Measurements from ENCODE around the gene PPP1R37. TPM values are rescaled to one million over a fixed set of nuclear protein-coding genes. Genes with fewer than 3 reads are reported as not detected.

Gene PPP1R37
- total RNA-seq, 1 experiment from 2014 or later, result 25.1 TPM

DNA sequence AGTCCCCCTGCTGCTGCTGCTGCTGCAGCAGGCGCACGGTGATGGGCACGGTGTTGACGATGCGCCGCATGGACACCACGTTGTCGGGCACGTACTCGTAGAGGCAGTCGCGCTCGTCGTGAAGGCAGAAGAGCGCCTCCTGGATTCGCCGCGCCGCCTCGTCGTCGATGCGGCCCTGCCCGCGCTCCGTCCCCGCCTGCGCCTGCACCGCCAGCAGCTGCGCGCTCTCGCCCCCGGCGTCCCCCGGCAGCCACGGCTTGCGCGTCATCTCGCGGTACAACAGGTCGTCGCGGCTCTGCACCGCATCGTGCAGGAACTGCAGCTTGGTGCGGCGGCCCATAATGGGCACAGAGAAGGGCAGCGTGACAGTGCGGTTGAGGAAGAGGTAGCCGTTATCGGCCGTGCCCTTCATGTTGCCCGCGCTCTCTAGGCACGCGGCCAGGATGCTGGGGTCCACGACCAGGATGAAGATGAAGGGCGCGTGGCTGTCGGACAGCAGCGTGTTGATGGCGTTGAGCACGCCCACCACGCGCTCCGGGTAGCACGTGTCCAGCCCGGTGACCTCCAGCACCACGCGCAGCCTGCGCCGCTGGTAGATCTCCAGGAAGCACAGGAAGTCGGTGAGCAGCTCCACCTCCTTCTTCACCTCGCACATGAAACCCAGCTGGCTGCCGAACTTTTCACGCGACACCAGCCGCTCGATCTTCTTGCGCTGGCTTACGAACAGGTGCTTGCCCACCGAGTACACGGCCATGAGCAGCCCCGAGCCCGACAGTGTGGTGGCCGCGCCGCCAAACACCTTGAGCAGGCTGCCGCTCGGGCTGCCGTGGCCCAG is 59.7 kb downstream of the PPP1R37 start:
- no peak for DNase-seq (ENCODE audit: low spot score)

DNA sequence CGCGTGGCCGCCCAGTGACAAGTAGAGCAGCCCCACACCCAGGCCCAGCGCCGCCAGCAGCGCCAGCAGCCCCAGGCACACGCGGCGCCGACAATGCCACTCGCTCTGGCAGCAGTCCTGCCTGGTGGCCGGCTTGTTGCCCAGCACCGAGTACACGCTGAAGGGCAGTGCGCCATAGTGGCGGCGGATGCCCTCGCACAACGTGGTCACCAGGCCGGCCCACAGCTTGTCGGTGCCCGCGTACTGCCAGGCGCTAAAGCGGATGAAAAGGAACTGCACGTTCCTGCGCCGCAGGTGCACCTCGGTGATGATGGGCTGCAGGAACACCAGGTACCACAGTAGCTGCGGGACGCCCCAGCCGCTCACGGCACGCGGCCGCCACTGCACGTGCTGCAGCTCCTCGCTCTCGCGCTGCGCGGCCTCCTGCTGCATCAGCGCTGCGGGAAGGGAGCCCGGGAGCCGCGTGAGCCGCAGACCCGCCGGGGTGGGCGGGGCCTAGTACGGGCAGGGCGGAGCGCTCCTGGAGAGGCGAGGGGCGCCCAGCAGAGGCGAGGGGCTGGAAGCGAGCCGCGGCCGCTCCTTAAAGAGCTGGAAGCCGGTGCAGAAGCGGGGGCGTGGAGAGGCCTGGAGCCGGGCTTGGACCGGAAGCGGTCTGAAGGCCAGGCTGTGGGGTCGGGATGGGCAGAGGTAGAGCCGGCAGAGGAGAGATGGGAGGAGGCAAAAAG is 60.5 kb downstream of the PPP1R37 start:
- DNase-seq (ENCODE audit: low spot score), result no peak

DNA sequence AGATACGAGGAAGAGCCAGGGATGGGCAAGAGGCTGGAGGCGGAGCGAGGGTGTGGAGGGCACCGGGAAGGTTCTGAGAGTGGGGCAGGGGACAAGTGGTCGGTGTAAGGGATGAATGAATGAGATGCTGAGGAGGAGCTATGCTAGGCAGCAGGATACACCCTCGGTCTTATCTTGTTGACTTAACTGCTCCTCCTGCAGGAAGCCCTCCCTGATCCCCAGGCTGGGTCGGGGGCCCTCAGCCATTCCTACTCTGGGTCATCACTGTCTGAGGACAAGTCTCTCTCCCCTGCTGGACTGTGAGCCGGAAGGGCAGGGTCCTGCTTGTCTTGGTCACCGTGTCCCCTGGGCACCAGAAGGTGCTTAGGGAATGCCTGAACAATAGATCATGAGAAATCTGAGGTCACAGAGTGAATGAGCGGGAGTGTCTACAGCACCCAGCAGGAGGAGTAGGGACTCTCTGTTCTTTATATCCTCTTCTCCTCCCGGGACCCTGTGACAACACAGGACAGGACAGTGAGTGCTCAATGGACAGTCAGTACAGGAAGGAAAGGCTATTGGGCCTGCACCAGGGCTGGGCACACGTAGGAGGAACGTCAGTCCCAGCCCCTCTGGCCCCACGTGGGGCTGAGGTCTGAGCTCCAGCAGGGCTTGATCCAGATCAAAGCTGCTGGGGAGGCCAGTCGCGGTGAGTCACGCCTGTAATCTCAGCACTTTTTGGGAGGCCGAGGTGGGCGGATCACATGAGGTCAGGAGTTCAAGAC is 61.3 kb downstream of the PPP1R37 start:
- DNase-seq (ENCODE audit: low spot score), result peak; percentile 78

DNA sequence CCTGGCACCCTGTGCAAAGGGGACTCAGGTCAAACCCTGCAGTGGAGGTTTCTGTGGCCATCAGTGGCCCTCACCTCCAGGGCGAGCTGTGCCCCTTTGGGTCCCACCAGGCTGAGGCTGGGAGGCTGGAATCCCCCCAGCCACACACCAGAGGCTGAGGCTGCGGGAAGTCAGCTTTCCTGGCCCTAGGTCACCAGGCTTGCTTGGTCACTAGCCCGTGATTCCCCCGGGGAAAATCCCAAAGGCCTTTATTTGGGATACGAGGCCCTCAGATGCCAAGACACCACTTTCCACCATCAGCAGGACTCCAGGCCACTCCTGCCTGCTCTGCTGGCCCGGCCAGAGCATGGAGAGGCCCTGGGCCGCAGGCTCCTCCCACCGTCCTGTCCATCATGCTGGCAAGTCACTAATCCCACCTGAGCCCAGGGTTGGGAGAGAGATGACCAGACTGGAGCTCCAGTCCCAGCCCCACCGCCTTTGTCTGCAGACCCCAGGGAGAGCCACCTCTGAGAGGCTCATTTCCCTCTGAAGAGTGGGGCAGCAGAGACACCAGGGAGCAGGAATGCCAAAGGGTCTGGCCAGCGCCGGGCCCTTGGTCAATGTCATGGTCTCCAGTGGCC is 63.1 kb downstream of the PPP1R37 start:
- no peak for DNase-seq (ENCODE audit: low spot score)

DNA sequence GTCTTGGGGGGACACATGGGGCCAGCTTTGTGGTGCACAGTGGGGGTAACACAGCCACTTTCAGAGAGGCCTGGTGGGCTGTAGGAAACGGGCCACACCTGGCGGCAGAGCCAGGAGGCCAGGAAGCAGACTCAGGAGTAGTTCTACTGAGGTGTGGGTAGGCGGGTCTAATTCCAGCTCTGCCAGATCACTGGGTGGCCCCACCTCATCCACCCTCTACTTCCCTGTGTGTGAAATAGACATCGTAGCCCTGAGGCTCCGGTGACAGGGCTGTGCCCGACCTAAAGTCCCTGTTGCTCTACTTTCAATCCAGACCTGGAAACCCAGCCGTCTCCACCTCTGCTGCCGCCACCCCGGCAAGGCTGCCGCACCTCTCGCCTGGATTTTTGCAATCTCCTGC is 63.8 kb downstream of the PPP1R37 start:
- no peak for DNase-seq (ENCODE audit: low spot score)

DNA sequence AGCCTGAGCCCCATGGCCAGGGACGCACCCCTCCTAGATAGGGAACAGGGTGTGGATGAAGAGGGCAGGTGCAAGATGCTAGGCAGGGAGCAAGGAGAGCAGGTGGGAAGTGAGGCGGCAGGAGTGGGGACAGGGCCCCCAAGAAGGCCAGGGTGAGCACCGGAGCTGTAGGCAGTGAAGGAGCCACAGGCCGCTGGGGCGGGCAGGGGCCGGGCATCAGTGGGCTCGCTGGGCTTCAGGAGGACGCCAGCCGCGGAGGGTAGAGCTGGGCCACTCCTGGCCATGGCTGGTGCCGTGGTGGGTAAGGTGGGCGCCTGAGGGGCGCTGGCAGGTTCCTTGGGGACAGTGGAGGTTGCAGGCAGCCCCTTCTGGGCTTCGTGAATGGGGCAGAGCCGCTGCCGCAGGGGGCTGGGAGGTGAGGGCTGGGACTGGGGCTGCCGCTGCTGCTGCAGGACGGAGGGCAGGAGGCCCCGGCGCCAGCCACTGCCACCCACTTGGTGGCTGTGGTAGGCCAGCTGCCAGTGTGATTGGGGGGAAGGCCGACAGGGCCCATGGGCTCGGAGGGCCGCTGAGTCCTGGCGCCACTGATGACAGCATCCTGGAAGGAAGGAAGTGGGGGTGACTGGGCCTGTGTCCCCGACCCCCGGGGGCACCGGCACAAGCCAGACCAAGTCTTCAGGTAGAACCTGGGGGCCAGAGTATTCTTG is 65.7 kb downstream of the PPP1R37 start:
- no peak for DNase-seq (ENCODE audit: low spot score)

DNA sequence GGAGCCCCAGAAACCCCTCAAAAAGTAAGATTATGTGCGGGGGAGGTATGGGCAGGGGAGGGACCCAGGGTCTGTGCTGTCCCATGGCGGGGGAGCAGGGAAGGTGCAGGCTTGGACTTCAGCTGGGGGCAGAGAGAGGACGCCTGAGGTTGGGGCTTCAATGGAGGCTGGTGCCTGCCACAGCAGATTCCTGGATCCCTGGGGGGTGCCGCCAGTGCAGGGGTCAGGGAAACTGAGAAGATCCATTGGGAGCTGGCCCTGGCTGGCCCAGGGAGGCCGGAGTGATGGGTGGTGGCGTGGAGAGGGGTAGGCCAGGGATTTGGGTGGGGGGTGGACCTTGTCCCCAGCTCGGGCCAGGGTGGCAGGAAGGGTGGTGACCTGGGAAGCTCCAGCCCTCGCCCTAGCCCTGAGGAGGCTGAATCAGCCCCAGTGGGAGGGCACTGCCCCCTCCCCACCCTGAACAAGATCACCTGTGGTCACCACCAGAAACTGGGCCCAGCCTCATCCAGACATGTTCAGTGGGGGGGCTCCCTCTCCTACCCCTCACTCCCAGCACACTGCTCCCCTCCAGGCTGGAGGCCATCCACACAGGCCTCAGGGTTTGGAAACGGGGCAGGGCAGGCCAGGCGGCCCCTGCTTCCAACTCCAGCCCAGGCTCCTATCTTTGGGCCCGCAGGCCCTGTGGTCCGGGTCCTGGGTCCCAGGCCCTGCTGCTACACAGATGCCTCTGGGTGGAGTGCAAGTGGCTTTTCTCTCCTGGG is 66.4 kb downstream of the PPP1R37 start:
- no peak for DNase-seq (ENCODE audit: low spot score)

DNA sequence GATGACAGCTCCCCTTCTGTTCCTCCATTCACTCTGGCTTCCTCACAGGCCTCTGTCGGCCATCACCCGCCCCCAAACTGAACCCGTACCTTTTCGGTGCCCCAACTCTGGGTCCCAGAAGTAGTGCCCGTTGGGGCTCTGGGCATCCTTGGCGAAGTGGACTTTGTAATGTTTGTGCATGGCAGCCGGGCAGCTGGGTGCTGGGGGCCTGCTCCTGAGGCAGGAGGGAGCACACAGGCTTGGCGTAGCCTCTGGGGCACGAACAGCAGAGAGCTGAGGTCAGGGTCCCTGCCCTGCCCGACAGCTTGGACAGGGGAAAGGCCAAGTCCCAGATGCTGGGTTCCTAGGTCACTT is 67.0 kb downstream of the PPP1R37 start:
- no peak for DNase-seq (ENCODE audit: low spot score)

DNA sequence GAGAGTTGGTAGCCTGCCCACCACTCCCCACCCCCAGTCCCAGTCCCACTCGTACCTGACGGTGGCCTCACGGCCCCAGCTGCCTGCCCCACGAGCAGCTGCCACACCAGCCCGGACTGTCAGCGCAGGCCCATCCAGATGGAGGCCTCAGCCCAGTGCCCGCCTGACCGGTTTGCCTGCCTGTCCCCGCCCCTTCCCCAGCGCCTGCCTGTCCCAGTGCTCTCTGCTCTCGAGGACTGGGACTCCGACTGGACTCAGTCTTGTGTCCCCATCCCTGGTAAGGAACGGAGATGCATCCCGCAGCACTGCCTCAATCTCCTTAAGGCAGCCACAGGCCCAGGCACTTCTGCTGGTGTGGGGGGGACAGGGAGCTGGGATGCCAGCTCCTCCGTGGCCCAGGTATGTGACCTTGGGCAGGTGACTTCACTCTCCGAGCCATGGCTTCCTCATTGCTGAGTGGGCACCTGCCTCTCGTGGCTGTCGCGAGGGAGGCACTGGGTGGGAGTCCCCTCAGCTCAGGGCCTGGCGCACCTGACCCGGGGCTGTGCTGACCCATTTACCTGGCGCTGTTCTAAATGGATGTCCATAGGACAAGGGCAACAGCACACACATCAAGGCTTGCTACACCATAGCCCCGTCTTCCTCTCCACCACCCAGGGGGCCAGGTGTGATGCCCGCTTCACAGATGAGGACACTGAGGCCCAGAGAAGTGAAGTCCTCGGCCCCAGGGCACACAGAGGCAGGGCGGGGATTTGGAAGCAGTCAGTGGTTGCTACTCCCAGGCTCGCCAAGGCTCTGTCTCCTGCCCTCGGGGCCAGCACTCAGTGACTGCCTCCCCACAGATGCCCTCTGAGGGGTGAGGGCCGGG is 68.1 kb downstream of the PPP1R37 start, which contains the start of gene NKPD1:
NKPD1 (minus strand) TSS at position 113 of the 868 bp plus-strand sequence. CDS start 832 bp downstream, outside the sequence.
- no peak for DNase-seq (ENCODE audit: low spot score)

DNA sequence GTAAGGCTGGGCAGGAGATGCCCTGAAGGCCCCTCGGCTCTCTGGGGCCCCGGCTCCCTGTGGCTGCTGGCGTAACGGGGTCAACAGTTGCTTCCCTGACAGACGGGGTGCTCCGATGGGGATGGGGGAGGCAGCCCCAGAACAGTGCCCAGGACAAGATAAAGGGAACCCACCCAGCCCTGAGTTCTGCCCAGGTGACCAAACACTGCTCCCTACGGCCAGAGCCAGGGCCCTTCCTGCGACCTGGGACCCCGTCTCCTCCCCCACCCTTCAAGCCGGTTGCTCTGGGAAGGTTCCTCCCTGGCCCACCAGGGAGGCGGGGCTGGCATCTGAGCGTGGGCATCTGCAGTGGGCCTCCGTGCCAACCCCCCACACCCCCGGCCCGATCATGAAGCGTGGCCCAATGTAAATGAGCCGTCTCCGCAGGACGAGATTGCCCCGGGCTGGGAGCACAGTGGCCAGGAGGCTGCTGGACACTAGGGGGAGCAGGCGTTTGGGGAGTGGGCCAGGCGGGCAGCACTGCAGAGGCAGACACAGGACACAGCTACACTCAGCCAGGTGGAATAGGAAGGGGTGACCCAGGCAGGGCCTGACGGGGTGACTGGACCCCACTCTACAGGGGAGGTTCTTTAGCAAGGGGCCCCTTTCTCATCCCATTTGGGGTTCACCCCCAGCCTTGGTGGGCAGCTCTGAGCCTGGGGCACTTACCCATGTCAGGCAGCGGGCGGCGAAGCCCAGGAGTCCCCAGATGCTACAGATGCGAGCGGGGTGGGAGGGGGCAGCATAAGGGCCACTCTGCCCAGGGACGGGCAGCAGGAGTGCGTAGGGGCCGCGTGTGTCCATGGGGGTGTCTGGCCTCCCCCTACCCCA is 69.0 kb downstream of the PPP1R37 start:
- no peak for DNase-seq (ENCODE audit: low spot score)

DNA sequence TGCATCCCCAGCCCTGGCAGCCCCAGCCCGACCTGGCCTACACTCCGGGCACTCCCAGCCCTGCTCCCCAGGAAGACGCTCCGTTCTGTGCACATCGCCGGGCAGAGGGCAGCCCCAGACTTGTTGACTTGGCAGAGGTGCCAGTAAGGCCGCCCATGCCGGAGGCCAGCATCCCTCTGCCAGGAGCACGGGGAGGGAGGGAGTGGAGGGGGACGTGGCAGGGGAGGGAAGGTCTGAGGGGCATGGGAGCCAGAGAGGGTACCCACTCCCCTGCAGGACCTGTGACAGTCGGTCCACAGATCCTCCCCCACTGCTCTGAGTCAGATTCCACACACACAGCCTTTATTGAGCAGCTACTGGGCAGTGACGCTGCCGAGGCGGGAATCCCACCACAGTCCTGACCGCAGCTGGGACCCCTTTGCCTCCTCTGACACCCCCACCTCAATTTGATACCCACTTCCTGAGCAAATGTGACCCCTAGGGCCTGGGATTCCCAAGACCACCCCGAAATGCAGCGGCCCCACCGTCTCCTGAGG is 69.7 kb downstream of the PPP1R37 start:
- no peak for DNase-seq (ENCODE audit: low spot score)

DNA sequence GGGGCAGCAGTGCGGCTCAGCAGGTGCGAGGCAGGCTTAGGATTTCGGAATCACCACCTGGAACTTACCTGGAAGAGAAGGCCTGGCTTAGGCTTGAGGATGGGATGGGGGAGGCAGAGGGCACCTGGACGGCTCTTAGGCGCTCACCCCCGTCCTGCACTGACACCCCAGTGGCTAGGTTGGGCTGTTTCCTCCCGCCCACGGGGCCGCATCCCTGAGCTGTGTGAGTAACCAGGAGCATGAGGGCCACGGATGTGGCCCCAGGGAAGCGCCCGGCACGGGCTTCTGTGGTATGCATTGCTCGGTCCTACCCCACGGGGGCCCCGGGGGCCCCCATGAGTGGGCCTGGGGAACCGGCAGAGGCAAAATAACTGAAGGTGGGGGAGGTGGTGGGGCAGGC is 70.2 kb downstream of the PPP1R37 start:
- DNase-seq (ENCODE audit: low spot score), result no peak

DNA sequence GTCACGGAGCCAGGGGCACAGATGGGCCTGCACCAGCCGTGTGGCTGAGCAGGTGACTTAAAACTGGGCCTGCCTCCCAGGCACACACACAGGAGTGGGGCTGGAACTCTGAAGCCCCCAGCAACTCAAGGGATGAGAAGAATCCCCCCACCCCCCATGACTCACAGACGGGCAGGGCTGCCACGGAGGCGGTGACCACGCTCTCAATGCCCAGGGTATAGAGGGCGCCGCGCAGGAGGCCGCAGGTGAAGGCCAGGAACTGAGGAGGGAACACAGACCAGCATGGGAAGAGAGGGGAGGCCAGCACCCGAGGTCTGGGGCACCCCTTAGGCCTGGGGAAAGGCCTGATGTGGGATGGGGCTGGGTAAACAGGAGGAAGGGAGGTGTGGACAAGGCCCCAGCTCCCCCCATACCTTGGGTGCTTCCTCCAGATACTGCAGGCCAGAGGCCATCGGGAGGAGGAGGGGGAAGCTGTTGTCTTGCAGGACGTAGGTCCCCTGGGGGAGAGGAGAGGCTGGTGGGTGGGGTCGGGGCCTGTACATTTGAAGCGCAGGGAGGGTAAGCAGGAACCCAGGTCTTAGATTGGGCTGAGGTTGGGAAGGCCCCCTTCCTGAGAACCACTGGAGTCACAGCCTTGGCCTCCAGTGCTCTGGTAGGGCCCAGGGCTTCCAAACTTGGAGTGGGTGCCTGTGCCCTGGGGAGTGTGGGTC is 70.9 kb downstream of the PPP1R37 start:
- no peak for DNase-seq (ENCODE audit: low spot score)

DNA sequence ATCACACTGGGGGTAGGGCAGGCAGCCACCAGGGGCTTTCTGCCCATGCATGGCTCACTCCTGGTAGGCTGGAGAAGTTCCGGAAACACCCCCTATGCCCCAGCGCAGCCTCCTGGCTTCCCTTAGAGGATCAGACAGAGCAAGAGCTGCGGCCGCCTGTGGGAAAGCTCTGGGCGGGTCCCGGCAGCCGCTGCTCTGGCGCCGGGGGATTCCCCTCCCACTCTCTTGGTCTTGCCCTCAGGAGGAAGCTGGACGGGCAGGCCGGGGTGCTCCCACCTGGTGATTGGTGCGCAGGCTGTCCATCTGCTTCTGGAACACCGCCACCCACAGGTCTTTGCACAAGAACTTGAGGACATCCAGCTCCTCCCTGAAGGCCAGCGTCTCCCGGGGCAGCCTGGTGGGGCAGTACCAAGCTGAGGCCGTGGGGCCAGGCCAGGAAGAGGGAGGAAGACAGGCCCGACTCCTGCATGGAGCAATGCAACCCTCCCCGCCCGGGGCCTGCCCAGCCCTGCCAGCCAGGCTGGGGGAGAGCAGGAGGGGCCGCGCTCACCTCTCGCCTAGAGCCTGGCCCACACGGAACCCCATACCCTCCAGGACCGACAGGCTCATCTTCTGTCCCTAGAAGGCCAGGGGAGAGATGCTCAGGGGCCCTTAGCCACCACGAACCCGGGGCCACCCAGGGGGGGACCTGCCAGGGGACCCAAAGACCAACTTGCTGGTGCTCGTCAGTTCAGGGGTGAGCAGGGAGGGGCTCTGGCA is 71.8 kb downstream of the PPP1R37 start:
- DNase-seq (ENCODE audit: low spot score), result peak; percentile 22

DNA sequence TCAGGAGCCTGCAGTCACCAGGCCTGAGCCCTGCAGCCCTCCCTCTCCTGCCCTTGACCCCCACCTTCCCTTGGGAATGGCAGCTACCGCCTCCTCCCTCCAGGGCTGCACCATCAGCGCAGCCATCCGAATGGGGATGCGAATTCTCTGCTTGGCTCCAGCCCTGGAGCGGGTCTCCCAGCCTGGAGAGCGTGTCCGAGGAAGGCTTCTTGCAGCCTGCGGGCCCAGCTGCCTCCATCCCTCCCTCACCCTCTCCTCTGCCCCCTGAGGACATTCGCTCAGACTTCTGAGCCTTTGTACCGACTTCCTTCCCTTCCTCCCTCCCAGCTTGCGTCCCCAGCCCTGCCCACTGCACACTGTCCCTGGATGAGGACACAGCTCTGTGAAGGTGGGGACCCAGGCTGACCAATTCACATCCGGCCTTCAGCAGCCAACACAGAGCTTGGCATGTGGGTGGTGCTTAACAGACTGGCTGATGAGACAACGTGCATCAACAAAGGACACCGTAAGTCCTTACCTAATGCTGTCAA is 73.8 kb downstream of the PPP1R37 start:
- no peak for DNase-seq (ENCODE audit: low spot score)

DNA sequence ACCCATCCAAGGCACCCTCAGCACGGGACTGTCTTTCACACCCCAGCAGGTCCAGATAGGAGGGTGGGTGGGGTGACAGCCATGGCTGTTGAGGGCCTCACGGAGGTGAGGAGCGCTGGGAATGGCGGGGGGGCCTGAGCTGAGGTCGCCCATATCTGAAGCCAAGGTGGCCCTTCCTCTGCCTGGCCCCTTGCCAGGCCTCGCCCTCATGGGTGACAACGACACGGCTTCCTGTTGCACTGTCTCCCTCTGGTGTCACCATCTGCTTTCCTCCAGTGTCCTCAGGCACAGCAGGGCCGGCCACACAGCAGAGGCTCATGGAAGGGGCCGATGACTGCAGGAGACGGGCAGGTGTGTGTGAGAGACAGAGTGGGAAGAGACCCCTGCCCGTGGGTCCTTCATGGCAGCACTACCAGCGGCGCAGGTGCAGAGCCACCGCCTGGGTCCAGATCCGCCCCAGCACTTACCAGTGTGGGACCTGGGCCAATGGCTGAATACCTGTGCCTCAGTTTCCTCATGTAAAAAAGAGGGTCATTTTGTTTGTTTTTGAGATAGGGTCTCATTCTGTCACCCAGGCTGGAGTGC is 75.9 kb downstream of the PPP1R37 start:
- DNase-seq (ENCODE audit: low spot score), result no peak
